ENCODE data around the gene CD44. TPM values are rescaled to one million over a fixed set of nuclear protein-coding genes. Genes with fewer than 3 reads are reported as not detected.

Gene CD44
- total and polyA plus RNA-seq, 9 donors = 8.3 to 330 (median 26.0) TPM

DNA sequence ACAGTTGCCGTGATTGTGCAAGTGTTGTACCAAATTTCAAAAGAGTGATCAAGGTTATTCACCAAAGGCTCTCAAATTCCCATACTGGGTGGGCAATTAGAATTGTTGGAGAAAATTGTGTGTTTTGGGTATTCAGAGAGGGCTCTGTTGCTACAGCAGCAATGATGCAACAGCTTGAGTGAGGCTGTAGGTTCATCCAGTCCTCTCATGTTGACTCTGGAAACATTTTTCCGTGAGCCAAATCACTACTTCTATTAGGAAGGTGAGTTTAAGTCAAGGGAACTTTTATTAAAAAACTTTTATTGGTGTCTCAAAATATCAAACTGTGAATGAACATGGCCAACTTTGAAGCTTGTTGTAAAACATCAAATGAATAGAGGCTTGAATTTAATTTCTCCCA lies 116.5 kb downstream of the CD44 start:
- WGBS, 3 donors = 91 to 94% (median 93%) methylated on average over 2 of the region's 2 CpGs

DNA sequence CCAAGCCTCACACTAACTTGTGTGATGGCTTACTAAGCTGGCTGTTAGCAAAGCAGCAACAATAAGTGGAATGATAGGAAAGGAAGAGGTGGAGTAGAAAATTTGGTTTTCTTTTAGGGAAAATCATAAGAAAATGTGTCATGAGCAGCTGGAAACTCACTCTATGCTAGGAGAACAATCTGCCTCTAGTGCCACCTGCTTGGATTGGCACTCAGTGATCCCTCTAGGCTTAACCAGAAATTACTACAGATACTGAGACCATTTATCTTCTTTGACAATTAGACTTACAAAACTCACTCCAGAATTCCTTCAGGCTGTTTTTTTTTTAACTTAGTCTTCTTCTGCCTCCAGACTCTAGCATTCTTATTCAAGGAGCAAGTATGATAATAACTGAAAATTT lies 117.3 kb downstream of the CD44 start:
- Histone ChIP-seq H3K27me3 (no peaks in the 10 kb centered on the region), H3K4me3 (no peak overlapping the region), H3K36me3 (no peaks in the 10 kb centered on the region), H3K4me1 (ENCODE audit: insufficient read depth) (no peaks in the 10 kb centered on the region), H3K9me3 (no peaks in the 10 kb centered on the region), H3K27ac (no peak overlapping the region)
- intact Hi-C loops (cut with DNase I) = no loop called here
- no peak for TF ChIP-seq EP300 (IDR thresholded peaks at IDR 0.05)
- no peak for TF ChIP-seq POLR2A (IDR thresholded peaks at IDR 0.05)
- TF ChIP-seq, protein P1, sequence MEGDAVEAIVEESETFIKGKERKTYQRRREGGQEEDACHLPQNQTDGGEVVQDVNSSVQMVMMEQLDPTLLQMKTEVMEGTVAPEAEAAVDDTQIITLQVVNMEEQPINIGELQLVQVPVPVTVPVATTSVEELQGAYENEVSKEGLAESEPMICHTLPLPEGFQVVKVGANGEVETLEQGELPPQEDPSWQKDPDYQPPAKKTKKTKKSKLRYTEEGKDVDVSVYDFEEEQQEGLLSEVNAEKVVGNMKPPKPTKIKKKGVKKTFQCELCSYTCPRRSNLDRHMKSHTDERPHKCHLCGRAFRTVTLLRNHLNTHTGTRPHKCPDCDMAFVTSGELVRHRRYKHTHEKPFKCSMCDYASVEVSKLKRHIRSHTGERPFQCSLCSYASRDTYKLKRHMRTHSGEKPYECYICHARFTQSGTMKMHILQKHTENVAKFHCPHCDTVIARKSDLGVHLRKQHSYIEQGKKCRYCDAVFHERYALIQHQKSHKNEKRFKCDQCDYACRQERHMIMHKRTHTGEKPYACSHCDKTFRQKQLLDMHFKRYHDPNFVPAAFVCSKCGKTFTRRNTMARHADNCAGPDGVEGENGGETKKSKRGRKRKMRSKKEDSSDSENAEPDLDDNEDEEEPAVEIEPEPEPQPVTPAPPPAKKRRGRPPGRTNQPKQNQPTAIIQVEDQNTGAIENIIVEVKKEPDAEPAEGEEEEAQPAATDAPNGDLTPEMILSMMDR (IDR thresholded peaks at IDR 0.05) = no peak
- no peak for DNase-seq

More for the DNA sequence above, 116.5 kb downstream of the CD44 start:
- Histone ChIP-seq H3K4me3 (no peak overlapping the region), H3K9me3 (no peaks in the 10 kb centered on the region), H3K4me1 (ENCODE audit: insufficient read depth) (no peaks in the 10 kb centered on the region), H3K27me3 (no peaks in the 10 kb centered on the region), H3K27ac (no peak overlapping the region), H3K36me3 (no peaks in the 10 kb centered on the region)
- no peak for DNase-seq
- TF ChIP-seq, protein P1 (IDR thresholded peaks at IDR 0.05) = no peak
- no peak for TF ChIP-seq EP300 (IDR thresholded peaks at IDR 0.05)
- no peak for TF ChIP-seq POLR2A (IDR thresholded peaks at IDR 0.05)
- intact Hi-C loops (cut with DNase I) = no loop called here

DNA sequence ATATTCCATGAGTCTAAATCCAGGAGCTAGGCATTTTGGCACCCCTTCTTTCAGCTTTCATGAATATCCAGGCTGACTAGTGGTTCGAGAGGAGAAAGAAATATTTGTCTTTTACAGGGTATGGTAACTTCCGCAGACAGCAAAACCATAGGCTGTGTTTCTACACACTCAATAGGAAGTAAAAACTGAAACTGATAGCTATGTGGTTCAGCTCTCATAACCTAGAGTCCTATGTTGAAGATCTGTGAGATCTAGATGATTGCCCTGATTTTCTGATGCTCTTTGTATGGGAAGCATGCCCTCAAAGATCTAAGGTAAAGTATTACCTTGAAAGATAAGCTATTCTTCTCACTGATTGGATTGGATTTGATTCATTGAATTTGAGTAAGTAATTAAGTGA lies 118.3 kb downstream of the CD44 start:
- Histone ChIP-seq H3K4me3 (no peak overlapping the region), H3K36me3 (no peaks in the 10 kb centered on the region), H3K27me3 (no peaks in the 10 kb centered on the region), H3K27ac (no peak overlapping the region), H3K9me3 (no peaks in the 10 kb centered on the region), H3K4me1 (ENCODE audit: insufficient read depth) (no peaks in the 10 kb centered on the region)
- intact Hi-C loops (cut with DNase I) = no loop called here
- TF ChIP-seq EP300 (IDR thresholded peaks at IDR 0.05) (no peak), POLR2A (IDR thresholded peaks at IDR 0.05) (no peak)
- TF ChIP-seq, protein P1 (IDR thresholded peaks at IDR 0.05) = no peak
- no peak for DNase-seq
- WGBS, 3 donors = 44 to 61% (median 45%) methylated on average over 2 of the region's 2 CpGs

DNA sequence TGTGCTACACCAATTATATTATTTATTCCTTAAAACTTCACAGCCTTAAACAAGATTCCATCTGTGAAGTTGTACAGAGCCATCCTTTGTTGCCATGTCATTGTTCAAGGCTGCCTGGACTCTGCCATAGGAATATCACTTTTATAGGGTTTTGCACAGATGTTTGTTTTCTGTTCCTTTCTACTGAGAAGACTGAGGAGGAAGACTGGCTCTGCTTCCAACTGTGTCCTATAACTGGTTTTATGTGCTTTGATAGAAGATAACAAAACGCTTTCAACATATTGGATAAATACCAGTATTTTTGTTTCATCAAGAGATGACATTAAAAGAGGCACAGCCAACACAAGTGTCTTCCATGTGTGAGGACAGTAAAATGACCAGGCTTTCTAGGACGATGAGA lies 120.6 kb downstream of the CD44 start:
- H3K27ac ChIP-seq = no peak overlapping the region

More for the DNA sequence above, 120.6 kb downstream of the CD44 start:
- intact Hi-C loops (cut with DNase I) = no loop called here
- Histone ChIP-seq H3K9me3 (no peaks in the 10 kb centered on the region), H3K36me3 (no peaks in the 10 kb centered on the region), H3K4me3 (no peak overlapping the region), H3K27me3 (no peaks in the 10 kb centered on the region), H3K4me1 (ENCODE audit: insufficient read depth) (no peaks in the 10 kb centered on the region)
- TF ChIP-seq EP300 (IDR thresholded peaks at IDR 0.05) (no peak), POLR2A (IDR thresholded peaks at IDR 0.05) (no peak)
- TF ChIP-seq, protein P1 (IDR thresholded peaks at IDR 0.05) = no peak
- DNase-seq = no peak
- WGBS, 3 donors = 53 to 64% (median 56%) methylated on average over 2 of the region's 2 CpGs

All from ovary (tissue), 9 donors.